ENCODE measurements around the gene CTRB1. TPM values are rescaled to one million over a fixed set of nuclear protein-coding genes. Genes with fewer than 3 reads are reported as not detected.

CTRB1 gene
- total RNA-seq, 1 experiment from 2014 or later = not detected

GRCh38 chr16:75225678-75226515 lies 7.1 kb downstream of the CTRB1 start:
- H3K36me3 Mint-ChIP-seq (ENCODE audit: insufficient read depth in 1 of 3, low read depth in 3 of 3) = peaks cover 4 to 22% (median 17%) of the 10 kb centered on the region in 3 experiments; a peak in 6 of 7 replicates
- peak overlapping the region in 1 of 3 experiments; percentile 65; a peak in 1 of 7 replicates for H3K27ac Mint-ChIP-seq
- 0 out of 2 replicates have a peak, but pooled peaks cover 2% of the 10 kb centered on the region for H3K27me3 Mint-ChIP-seq (ENCODE audit: low read depth)
- H3K56ac ChIP-seq (ENCODE audit: insufficient read length, low read depth, low read length) = no peak overlapping the region
- no peak overlapping the region for H3K9ac ChIP-seq (ENCODE audit: extremely low read depth, insufficient read length, low read length)
- no peaks in the 10 kb centered on the region for H4K20me1 ChIP-seq (ENCODE audit: control insufficient read depth, insufficient read depth, insufficient read length)
- H2BK20ac ChIP-seq (ENCODE audit: low read depth, low read length, poor library complexity, severe bottlenecking) = no peak overlapping the region
- H2AK5ac ChIP-seq (ENCODE audit: insufficient read length, low read length) = no peak overlapping the region
- no peak overlapping the region for H3T11ph ChIP-seq (ENCODE audit: low read length)
- no peaks in the 10 kb centered on the region for H3K79me2 ChIP-seq (ENCODE audit: insufficient read depth, low read length)
- H2BK120ac ChIP-seq (ENCODE audit: low read depth, low read length, poor library complexity, severe bottlenecking) = no peak overlapping the region
- H2AFZ ChIP-seq (ENCODE audit: low read length) = no peak overlapping the region
- H2BK12ac ChIP-seq (ENCODE audit: insufficient read length, low read depth, low read length) = no peak overlapping the region
- H3K4me3 Mint-ChIP-seq = no peak overlapping the region
- no peaks in the 10 kb centered on the region; a peak in 1 of 5 replicates for H3K9me3 Mint-ChIP-seq
- no peak overlapping the region for H3K23ac ChIP-seq (ENCODE audit: insufficient read length, low read depth, low read length)
- TF ChIP-seq, protein P1, sequence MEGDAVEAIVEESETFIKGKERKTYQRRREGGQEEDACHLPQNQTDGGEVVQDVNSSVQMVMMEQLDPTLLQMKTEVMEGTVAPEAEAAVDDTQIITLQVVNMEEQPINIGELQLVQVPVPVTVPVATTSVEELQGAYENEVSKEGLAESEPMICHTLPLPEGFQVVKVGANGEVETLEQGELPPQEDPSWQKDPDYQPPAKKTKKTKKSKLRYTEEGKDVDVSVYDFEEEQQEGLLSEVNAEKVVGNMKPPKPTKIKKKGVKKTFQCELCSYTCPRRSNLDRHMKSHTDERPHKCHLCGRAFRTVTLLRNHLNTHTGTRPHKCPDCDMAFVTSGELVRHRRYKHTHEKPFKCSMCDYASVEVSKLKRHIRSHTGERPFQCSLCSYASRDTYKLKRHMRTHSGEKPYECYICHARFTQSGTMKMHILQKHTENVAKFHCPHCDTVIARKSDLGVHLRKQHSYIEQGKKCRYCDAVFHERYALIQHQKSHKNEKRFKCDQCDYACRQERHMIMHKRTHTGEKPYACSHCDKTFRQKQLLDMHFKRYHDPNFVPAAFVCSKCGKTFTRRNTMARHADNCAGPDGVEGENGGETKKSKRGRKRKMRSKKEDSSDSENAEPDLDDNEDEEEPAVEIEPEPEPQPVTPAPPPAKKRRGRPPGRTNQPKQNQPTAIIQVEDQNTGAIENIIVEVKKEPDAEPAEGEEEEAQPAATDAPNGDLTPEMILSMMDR (conservative IDR thresholded peaks at IDR 0.05) = no peak
- H3K4me2 ChIP-seq (ENCODE audit: insufficient read depth, insufficient read length, low read length) = no peak overlapping the region
- no peak overlapping the region for H2BK5ac ChIP-seq (ENCODE audit: insufficient read length, low read length)
- no peaks in the 10 kb centered on the region for H3K9me3 ChIP-seq (ENCODE audit: control insufficient read depth, low read depth, low read length)
- H4K5ac ChIP-seq (ENCODE audit: insufficient read length, low read depth, low read length) = no peak overlapping the region
- H2BK15ac ChIP-seq (ENCODE audit: low read depth, low read length) = no peak overlapping the region
- no peaks in the 10 kb centered on the region for H3K4me1 ChIP-seq (ENCODE audit: insufficient read depth, low read length)
- no peak overlapping the region for H4K8ac ChIP-seq (replicated peaks; ENCODE audit: insufficient read length, low read depth, low read length)
- no peak overlapping the region for H3K27ac ChIP-seq (ENCODE audit: insufficient read length, low read depth, low read length)
- no peaks in the 10 kb centered on the region for H3K4me1 Mint-ChIP-seq
- no peaks in the 10 kb centered on the region for H3K23me2 ChIP-seq (ENCODE audit: insufficient read length, low read depth, low read length, poor library complexity, severe bottlenecking)
- WGBS (ENCODE audit: extremely low coverage, insufficient read length, low lambda C conversion rate) = no CpG with 5 or more reads among the region's 26 CpGs
- H3K27me3 ChIP-seq (ENCODE audit: insufficient read depth, low read length) = no peaks in the 10 kb centered on the region
- H4K91ac ChIP-seq (ENCODE audit: insufficient read length, low read depth, low read length) = no peak overlapping the region
- no peaks in the 10 kb centered on the region for H3K79me1 ChIP-seq (ENCODE audit: insufficient read depth, low read depth, low read length, poor library complexity, severe bottlenecking)
- no peak overlapping the region for H3K4ac ChIP-seq (ENCODE audit: low read depth, low read length)
- H3K18ac ChIP-seq (ENCODE audit: insufficient read length, low read depth, low read length) = no peak overlapping the region
- H3K14ac ChIP-seq (ENCODE audit: insufficient read depth, low read length) = no peak overlapping the region; the same call in 1 of the 2 replicates
- peak; percentile 29 for DNase-seq

Data from H9 (cell line).